HepG2 (cell line): ENCODE data around the gene VILL. TPM values are rescaled to one million over a fixed set of nuclear protein-coding genes. Genes with fewer than 3 reads are reported as not detected.

Experiments
- ATAC-seq: fragments of 200-7000 bp; cut with Tn5 transposase; 3 replicates; pipeline ENCODE4 v1.9.1; 2020; ENCODE audit warnings: mild to moderate bottlenecking, moderate library complexity
- BruUV-seq: library from RNA; stranded (reverse); fragments of 400-500 nt; replicated peaks from 2 replicates; lab custom pipeline; 2021; lab: Mats Ljungman, UMichigan
- CTCF ChIA-PET: fragments of 300-600 bp; formaldehyde crosslinking; extraction: SDS; loops from one replicate; lab custom pipeline; 2021; ENCODE audit warnings: low total read pairs, inconsistent platforms, low intra/inter-chr PET ratio; lab: Yijun Ruan, JAX
- POLR2A ChIA-PET: fragments of 350-600 bp; sonication (Branson Sonifier 250); formaldehyde crosslinking; loops from one replicate; lab custom pipeline; 2020; ENCODE audit warnings: antibody characterized with exemption, inconsistent platforms; lab: Yijun Ruan, JAX
- DNase-seq: peaks from one replicate; pipeline ENCODE4 v3.0.0-alpha.2; 2015; ENCODE audit warnings: low spot score
- FAIRE-seq: peaks from 3 replicates; lab custom pipeline; 2011; peaks lifted over from hg19 to GRCh38; lab: Jason Lieb, UNC
- H2AFZ ChIP-seq: one replicate; pipeline ENCODE4 v1.6.1; 2011; ENCODE audit warnings: low read length, inconsistent platforms
- H3K27ac ChIP-seq: fragments of 300-600 bp; 3 replicates; pipeline ENCODE4 v1.8.0; 2011; ENCODE audit warnings: mixed run types, mild to moderate bottlenecking, mixed read lengths, low read length, inconsistent platforms; ENCODE audit not compliant: insufficient read depth; ENCODE audit errors: extremely low read length
- H3K27me3 ChIP-seq, 2 experiments: fragments of 200-600 bp in 1 of 2; 2 replicates in 1 of 2; 3 replicates in 1 of 2; pipeline versions ENCODE4 v1.6.0 to v1.8.0; 2011; ENCODE audit warnings: low read length in 2 of 2, mild to moderate bottlenecking in 2 of 2, moderate library complexity in 2 of 2, inconsistent platforms in 1 of 2; ENCODE audit not compliant: insufficient read depth in 2 of 2, control insufficient read depth in 1 of 2
- H3K36me3 ChIP-seq, 2 experiments: fragments of 200-600 bp in 1 of 2; replicated peaks in 1 of 2; 2 replicates in 1 of 2; 3 replicates in 1 of 2; pipeline versions ENCODE4 v1.5.1 to v1.8.0; 2011; ENCODE audit warnings: low read length in 2 of 2, inconsistent platforms in 1 of 2; ENCODE audit not compliant: insufficient read depth in 2 of 2, control insufficient read depth in 1 of 2
- H3K4me1 ChIP-seq: 2 replicates; pipeline ENCODE4 v1.5.1; 2012; ENCODE audit warnings: low read length, inconsistent platforms; ENCODE audit not compliant: insufficient read depth
- H3K4me2 ChIP-seq: 2 replicates; pipeline ENCODE4 v1.6.0; 2011; ENCODE audit warnings: low read depth, low read length, inconsistent platforms
- H3K4me3 ChIP-seq, 3 experiments: fragments of 200-600 bp in 1 of 3; sonication (generic), shearing (Covaris generic) in 1 of 3; replicated peaks in 1 of 3; 2 replicates each; pipeline ENCODE4 v1.5.1; 2011 to 2016; ENCODE audit warnings: low read length in 3 of 3, inconsistent platforms in 2 of 3, low read depth in 2 of 3, mild to moderate bottlenecking in 2 of 3, control low read depth in 1 of 3, mixed read lengths in 1 of 3; ENCODE audit not compliant: insufficient read depth in 1 of 3
- H3K79me2 ChIP-seq: one replicate; pipeline ENCODE4 v1.6.1; 2011; ENCODE audit warnings: low read length, inconsistent platforms; ENCODE audit not compliant: insufficient read depth
- H3K9ac ChIP-seq: 2 replicates; pipeline ENCODE4 v1.6.0; 2011; ENCODE audit warnings: mild to moderate bottlenecking, low read depth, low read length, inconsistent platforms; ENCODE audit not compliant: insufficient read depth
- H3K9me3 ChIP-seq: 2 replicates; pipeline ENCODE4 v1.5.1; 2012; ENCODE audit warnings: mild to moderate bottlenecking, low read length
- H4K20me1 ChIP-seq: 2 replicates; pipeline ENCODE4 v1.6.0; 2011; ENCODE audit warnings: inconsistent platforms, mild to moderate bottlenecking, low read length, moderate library complexity; ENCODE audit not compliant: insufficient read depth
- ZNF12 ChIP-seq: sonication (generic); formaldehyde crosslinking; IDR thresholded peaks from 2 replicates; pipeline ENCODE4 v1.5.0; 2020; ENCODE audit warnings: missing genetic modification reagents
- WGBS: methylation state at CpG from one replicate; pipeline ENCODE4 v1.1.6; 2017; ENCODE audit warnings: low lambda C conversion rate; 5-methylcytosine and 5-hydroxymethylcytosine counted together
- in situ Hi-C: cut with HindIII; loops from 2 replicates; pipeline ENCODE4 v1.10.0; 2017; ENCODE audit warnings: low pct_unique_long_range_greater_than_20kb; ENCODE audit not compliant: extremely low pct_ligation_motif_present
- intact Hi-C: fragments of 100-400 bp; cut with micrococcal nuclease; formaldehyde crosslinking; loops from one replicate; pipeline ENCODE4 v1.10.0; 2022; ENCODE audit not compliant: unreplicated experiment
- polyA plus RNA-seq, 8 experiments: library from polyadenylated mRNA; depleted of rRNA in 3 of 8; stranded (reverse) in 7 of 8; unstranded in 1 of 8; fragments of >200 nt; fragmentation: Illumina TruSeq in 4 of 8; extraction: Trizol in 4 of 8; gene quantifications; 2 replicates each; pipeline versions ENCODE4 v1.2.1 to v1.2.3, GENCODE V29; 2011 to 2016; ENCODE audit warnings: low read depth in 4 of 8, missing spikeins in 1 of 8, mixed read lengths in 1 of 8; ENCODE audit not compliant: insufficient read depth in 1 of 8
- total RNA-seq, 5 experiments: library from RNA; depleted of rRNA; stranded (reverse); fragments of >200 nt; fragmentation: Illumina TruSeq; extraction: Trizol; gene quantifications; 2 replicates each; pipeline ENCODE4 v1.2.3, GENCODE V29; 2016; ENCODE audit warnings: low read depth in 1 of 5
- TF ChIP-seq, protein P1 (sequence below), 2 experiments: sonication (generic) in 1 of 2; formaldehyde crosslinking in 1 of 2; IDR thresholded peaks; 2 replicates each; pipeline versions ENCODE4 v1.6.1 to v1.9.0; 2014 to 2022; ENCODE audit warnings: antibody characterized with exemption in 1 of 2, borderline replicate concordance in 1 of 2, inconsistent platforms in 1 of 2, low read depth in 1 of 2, missing genetic modification reagents in 1 of 2

VILL gene
- total and polyA plus RNA-seq, 2 of the 13 experiments (the other 11 are each of a cell fraction or from before 2014, with no cell fraction given), result 3.2 to 5.3 TPM

DNA sequence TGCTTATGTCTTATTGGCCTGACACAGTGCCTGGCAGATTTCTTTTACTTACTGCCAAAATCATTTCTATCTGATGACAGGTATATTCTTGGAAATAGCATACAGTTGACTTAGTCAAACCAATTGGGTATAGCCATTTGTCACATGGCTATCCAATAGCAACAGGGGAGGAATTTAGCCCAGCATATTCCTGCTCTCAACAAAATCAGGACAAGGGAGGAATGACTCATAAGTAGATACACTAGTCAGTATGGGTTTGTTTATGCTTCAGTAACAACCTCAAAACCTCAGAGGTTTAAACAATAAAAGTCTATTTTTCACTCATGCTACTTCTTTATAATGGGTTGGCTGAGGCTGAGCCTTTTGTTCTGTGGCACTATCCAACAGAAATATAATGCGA, 38.0 kb upstream of the VILL start:
- no peaks in the 10 kb centered on the region for H3K79me2 ChIP-seq
- no peaks in the 10 kb centered on the region for H3K27me3 ChIP-seq
- no peak overlapping the region for H3K4me2 ChIP-seq
- intact Hi-C loops, result no loop called here
- H4K20me1 ChIP-seq, result no peaks in the 10 kb centered on the region
- H3K9ac ChIP-seq, result no peak overlapping the region
- WGBS, result 91% methylated on average over 1 of the region's 1 CpG
- H3K9me3 ChIP-seq, result no peaks in the 10 kb centered on the region
- BruUV-seq, result no TSS peak
- in situ Hi-C loops, result no loop called here
- no peak overlapping the region for H3K4me3 ChIP-seq
- peaks cover 12 to 70% of the 10 kb centered on the region in 2 experiments for H3K36me3 ChIP-seq
- H3K4me1 ChIP-seq, result no peaks in the 10 kb centered on the region
- ATAC-seq (no peak), DNase-seq (no peak), FAIRE-seq (no peak)
- POLR2A ChIA-PET, result no interaction called here
- H2AFZ ChIP-seq, result no peak overlapping the region
- no peak overlapping the region for H3K27ac ChIP-seq
- CTCF ChIA-PET, result no interaction called here
- TF ChIP-seq, protein P1, sequence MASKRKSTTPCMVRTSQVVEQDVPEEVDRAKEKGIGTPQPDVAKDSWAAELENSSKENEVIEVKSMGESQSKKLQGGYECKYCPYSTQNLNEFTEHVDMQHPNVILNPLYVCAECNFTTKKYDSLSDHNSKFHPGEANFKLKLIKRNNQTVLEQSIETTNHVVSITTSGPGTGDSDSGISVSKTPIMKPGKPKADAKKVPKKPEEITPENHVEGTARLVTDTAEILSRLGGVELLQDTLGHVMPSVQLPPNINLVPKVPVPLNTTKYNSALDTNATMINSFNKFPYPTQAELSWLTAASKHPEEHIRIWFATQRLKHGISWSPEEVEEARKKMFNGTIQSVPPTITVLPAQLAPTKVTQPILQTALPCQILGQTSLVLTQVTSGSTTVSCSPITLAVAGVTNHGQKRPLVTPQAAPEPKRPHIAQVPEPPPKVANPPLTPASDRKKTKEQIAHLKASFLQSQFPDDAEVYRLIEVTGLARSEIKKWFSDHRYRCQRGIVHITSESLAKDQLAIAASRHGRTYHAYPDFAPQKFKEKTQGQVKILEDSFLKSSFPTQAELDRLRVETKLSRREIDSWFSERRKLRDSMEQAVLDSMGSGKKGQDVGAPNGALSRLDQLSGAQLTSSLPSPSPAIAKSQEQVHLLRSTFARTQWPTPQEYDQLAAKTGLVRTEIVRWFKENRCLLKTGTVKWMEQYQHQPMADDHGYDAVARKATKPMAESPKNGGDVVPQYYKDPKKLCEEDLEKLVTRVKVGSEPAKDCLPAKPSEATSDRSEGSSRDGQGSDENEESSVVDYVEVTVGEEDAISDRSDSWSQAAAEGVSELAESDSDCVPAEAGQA (IDR thresholded peaks at IDR 0.05; ENCODE audit: low read depth), result no peak
- TF ChIP-seq, protein P1 (CRISPR knock-in tag; IDR thresholded peaks at IDR 0.05; ENCODE audit: borderline replicate concordance), result no peak
- peak; percentile 98 for TF ChIP-seq ZNF12
